ENCODE data around the gene PTH1R. TPM values are rescaled to one million over a fixed set of nuclear protein-coding genes. Genes with fewer than 3 reads are reported as not detected.

The PTH1R gene
- total and polyA plus RNA-seq, 4 donors: 11.2 to 29.7 (median 19.9) TPM

- DNase-seq (peak in 1 of 3 donors; percentile 6), ATAC-seq (ENCODE audit: insufficient read depth, low FRiP score) (no peak)
- Histone ChIP-seq H3K4me3 (no peak overlapping the region), H3K27ac (ENCODE audit: low read depth in 1 of 2, low read length in 1 of 2) (peak overlapping the region in 1 of 2 donors; percentile 9), H3K4me1 (ENCODE audit: control insufficient read depth in 5 of 5, insufficient read depth in 5 of 5, low read length in 5 of 5) (peaks cover 10 to 49% (median 31%) of the 10 kb centered on the region in 5 donors), H3K36me3 (ENCODE audit: control insufficient read depth in 4 of 4, insufficient read depth in 4 of 4, low read length in 4 of 4) (peaks cover 4 to 33% (median 17%) of the 10 kb centered on the region in 4 donors), H3K27me3 (ENCODE audit: control insufficient read depth in 3 of 3, insufficient read depth in 3 of 3, low read length in 2 of 3) (no peaks in the 10 kb centered on the region), H3K9me3 (ENCODE audit: control insufficient read depth in 4 of 4, insufficient read depth in 3 of 4, low read length in 3 of 4) (no peaks in the 10 kb centered on the region), H3K9ac (ENCODE audit: insufficient read depth in 1 of 2, low read length in 2 of 2) (no peak overlapping the region)
- TF ChIP-seq, protein P1, sequence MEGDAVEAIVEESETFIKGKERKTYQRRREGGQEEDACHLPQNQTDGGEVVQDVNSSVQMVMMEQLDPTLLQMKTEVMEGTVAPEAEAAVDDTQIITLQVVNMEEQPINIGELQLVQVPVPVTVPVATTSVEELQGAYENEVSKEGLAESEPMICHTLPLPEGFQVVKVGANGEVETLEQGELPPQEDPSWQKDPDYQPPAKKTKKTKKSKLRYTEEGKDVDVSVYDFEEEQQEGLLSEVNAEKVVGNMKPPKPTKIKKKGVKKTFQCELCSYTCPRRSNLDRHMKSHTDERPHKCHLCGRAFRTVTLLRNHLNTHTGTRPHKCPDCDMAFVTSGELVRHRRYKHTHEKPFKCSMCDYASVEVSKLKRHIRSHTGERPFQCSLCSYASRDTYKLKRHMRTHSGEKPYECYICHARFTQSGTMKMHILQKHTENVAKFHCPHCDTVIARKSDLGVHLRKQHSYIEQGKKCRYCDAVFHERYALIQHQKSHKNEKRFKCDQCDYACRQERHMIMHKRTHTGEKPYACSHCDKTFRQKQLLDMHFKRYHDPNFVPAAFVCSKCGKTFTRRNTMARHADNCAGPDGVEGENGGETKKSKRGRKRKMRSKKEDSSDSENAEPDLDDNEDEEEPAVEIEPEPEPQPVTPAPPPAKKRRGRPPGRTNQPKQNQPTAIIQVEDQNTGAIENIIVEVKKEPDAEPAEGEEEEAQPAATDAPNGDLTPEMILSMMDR (IDR thresholded peaks at IDR 0.05; ENCODE audit: control extremely low read depth, extremely low read depth): no peak
- WGBS, 2 donors: 36 to 63% methylated on average over 1 of the region's 1 CpG
Observed at GRCh38 chr3:46928282-46928681, 50.8 kb downstream of the PTH1R start.

DNA sequence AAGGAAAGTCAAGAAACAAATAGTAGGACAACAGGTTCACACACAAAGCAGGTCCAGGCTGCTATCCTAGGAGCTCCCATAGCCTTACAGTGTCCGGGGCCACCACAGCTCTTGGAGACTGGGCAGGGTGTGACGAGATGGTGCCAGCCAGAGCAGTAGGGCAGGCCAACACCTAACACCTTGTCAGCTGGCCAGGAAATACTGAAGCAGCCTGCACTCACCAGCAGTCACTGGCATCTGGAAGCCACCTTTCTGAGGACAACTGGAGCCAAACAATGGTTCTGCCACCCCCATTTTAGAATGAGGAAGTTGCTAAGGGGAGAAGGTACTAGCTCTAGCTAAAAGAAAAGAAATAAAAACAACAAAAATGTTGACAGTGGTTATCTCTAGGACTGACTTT, 51.8 kb downstream of the PTH1R start:
- H3K27ac ChIP-seq (ENCODE audit: low read depth in 1 of 2, low read length in 1 of 2): peak overlapping the region; percentile 0 to 64
- WGBS, 2 donors: 69 to 83% methylated on average over 2 of the region's 2 CpGs
- H3K4me1 ChIP-seq (ENCODE audit: control insufficient read depth in 5 of 5, insufficient read depth in 5 of 5, low read length in 5 of 5): peaks cover 13 to 55% (median 38%) of the 10 kb centered on the region in 5 donors
- no peaks in the 10 kb centered on the region for H3K27me3 ChIP-seq (ENCODE audit: control insufficient read depth in 3 of 3, insufficient read depth in 3 of 3, low read length in 2 of 3)
- ATAC-seq (ENCODE audit: insufficient read depth, low FRiP score) (no peak), DNase-seq (peak in 1 of 3 donors; percentile 4)
- H3K4me3 ChIP-seq: no peak overlapping the region
- H3K9me3 ChIP-seq (ENCODE audit: control insufficient read depth in 4 of 4, insufficient read depth in 3 of 4, low read length in 3 of 4): no peaks in the 10 kb centered on the region
- peaks cover 4 to 23% (median 11%) of the 10 kb centered on the region in 4 donors for H3K36me3 ChIP-seq (ENCODE audit: control insufficient read depth in 4 of 4, insufficient read depth in 4 of 4, low read length in 4 of 4)
- TF ChIP-seq, protein P1 (IDR thresholded peaks at IDR 0.05; ENCODE audit: control extremely low read depth, extremely low read depth): no peak
- H3K9ac ChIP-seq (ENCODE audit: insufficient read depth in 1 of 2, low read length in 2 of 2): no peak overlapping the region

GRCh38 chr3:46930166-46930944, 52.8 kb downstream of the PTH1R start:
- H3K9me3 ChIP-seq (ENCODE audit: control insufficient read depth in 4 of 4, insufficient read depth in 3 of 4, low read length in 3 of 4): no peaks in the 10 kb centered on the region

More at GRCh38 chr3:46930166-46930944, 52.8 kb downstream of the PTH1R start:
- H3K27ac ChIP-seq (ENCODE audit: low read depth in 1 of 2, low read length in 1 of 2): peak overlapping the region; percentile 64 to 89
- peaks cover 23 to 63% (median 44%) of the 10 kb centered on the region in 5 donors for H3K4me1 ChIP-seq (ENCODE audit: control insufficient read depth in 5 of 5, insufficient read depth in 5 of 5, low read length in 5 of 5)
- H3K27me3 ChIP-seq (ENCODE audit: control insufficient read depth in 3 of 3, insufficient read depth in 3 of 3, low read length in 2 of 3): no peaks in the 10 kb centered on the region
- no peak overlapping the region for H3K4me3 ChIP-seq
- WGBS, 2 donors: 46 to 51% methylated on average over 9 of the region's 9 CpGs
- DNase-seq (no peak), ATAC-seq (ENCODE audit: insufficient read depth, low FRiP score) (no peak)
- TF ChIP-seq, protein P1 (IDR thresholded peaks at IDR 0.05; ENCODE audit: control extremely low read depth, extremely low read depth): no peak
- H3K9ac ChIP-seq (ENCODE audit: insufficient read depth in 1 of 2, low read length in 2 of 2): no peak overlapping the region
- peaks cover 0 to 18% (median 6%) of the 10 kb centered on the region in 4 donors for H3K36me3 ChIP-seq (ENCODE audit: control insufficient read depth in 4 of 4, insufficient read depth in 4 of 4, low read length in 4 of 4)
